ENCODE measurements around the gene FAM163B.

GRCh38 chr9:133552236-133552635, 57.0 kb downstream of the FAM163B start:
- TF ChIP-seq CTCF (optimal IDR thresholded peaks at IDR 0.05 in 1 of 3, IDR thresholded peaks at IDR 0.05 in 1 of 3, conservative IDR thresholded peaks at IDR 0.05 in 1 of 3; ENCODE audit: extremely low read depth in 1 of 3, insufficient read depth in 2 of 3, low read length in 3 of 3) (no peak), EZH2 (IDR thresholded peaks at IDR 0.05; ENCODE audit: low read length) (no peak)

Measured in keratinocyte (primary cell).